AG04450 (cell line): ENCODE results near the gene CEP83. TPM values are rescaled to one million over a fixed set of nuclear protein-coding genes. Genes with fewer than 3 reads are reported as not detected.

ENCODE experiments used
- CTCF ChIA-PET: fragments of 300-600, 350-600 bp; formaldehyde crosslinking; extraction: SDS; loops from one replicate; lab custom pipeline; 2022; ENCODE audit warnings: antibody characterized with exemption, inconsistent platforms; lab: Charles Lee
- POLR2A ChIA-PET: fragments of 350-600 bp; formaldehyde crosslinking; extraction: SDS; loops from one replicate; lab custom pipeline; 2021; ENCODE audit warnings: antibody characterized with exemption, inconsistent platforms; lab: Yijun Ruan, JAX
- DNase-seq: peaks from one replicate; pipeline ENCODE4 v3.0.0-alpha.2; 2011; ENCODE audit warnings: low read depth, low spot score
- H3K27ac ChIP-seq: one replicate; pipeline ENCODE4 v1.5.1; 2012; ENCODE audit warnings: low read depth, low read length, control low read depth
- H3K27me3 ChIP-seq: one replicate; pipeline ENCODE4 v1.6.0; 2012; ENCODE audit warnings: low read length; ENCODE audit not compliant: control insufficient read depth, insufficient read depth
- H3K4me3 ChIP-seq: 2 replicates; pipeline ENCODE4 v1.5.1; 2011; ENCODE audit warnings: mild to moderate bottlenecking, low read depth, low read length, control low read depth
- H3K9me3 ChIP-seq: 2 replicates; pipeline ENCODE4 v1.5.1; 2012; ENCODE audit warnings: low read length; ENCODE audit not compliant: control insufficient read depth, insufficient read depth
- CTCF ChIP-seq: IDR thresholded peaks from 2 replicates; pipeline ENCODE4 v1.5.1; 2011; ENCODE audit warnings: low read depth, low read length, control low read depth, inconsistent platforms
- polyA plus RNA-seq: library from polyadenylated mRNA; depleted of rRNA; stranded (reverse); fragments of >200 nt; gene quantifications from 2 replicates; pipeline ENCODE4 v1.2.3, GENCODE V29; 2011

The CEP83 gene
- polyA plus RNA-seq, 1 experiment = 10.0 TPM

- no peaks in the 10 kb centered on the region for H3K27me3 ChIP-seq
- ChIA-PET POLR2A (no interaction called here), CTCF (no interaction called here)
- no peak overlapping the region for H3K4me3 ChIP-seq
- no peak for DNase-seq
- H3K27ac ChIP-seq = no peak overlapping the region
- no peaks in the 10 kb centered on the region for H3K9me3 ChIP-seq
- TF ChIP-seq CTCF = no peak
Observed at GRCh38 chr12:94287245-94287628, 172.4 kb downstream of the CEP83 start.

DNA sequence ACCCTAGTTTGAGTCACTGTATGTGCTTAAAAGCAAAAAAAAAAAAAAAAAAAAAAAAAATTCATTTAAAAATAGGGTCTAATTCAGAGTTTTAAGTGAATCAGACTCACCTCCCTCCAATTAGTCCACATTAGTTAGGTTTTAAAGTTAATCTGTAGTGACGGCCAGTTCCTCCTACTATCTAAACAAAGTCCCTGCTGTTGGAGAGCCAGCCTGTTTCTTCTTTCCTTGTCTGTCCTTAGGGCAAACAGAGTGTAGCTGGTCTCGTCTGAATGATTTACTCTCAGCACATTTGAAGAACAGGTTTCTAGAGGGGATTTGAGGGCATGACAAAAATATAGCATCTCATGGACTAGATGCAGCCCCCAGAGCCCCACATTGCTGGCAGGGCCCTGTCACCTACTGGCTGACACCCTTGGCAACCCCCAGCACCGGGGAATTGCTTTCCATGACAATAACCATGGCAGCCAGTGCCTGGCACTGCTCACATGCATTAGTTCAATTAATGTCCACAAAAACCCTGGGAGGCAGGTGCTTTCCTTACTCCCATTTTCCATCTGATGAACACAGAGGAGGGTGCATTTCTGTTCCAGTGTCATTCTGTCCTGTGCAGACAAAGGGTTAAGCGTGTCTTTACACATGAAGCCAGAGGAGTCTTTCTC, 173.0 kb downstream of the CEP83 start:
- H3K27ac ChIP-seq = no peak overlapping the region
- no peaks in the 10 kb centered on the region for H3K9me3 ChIP-seq
- ChIA-PET POLR2A (no interaction called here), CTCF (no interaction called here)
- no peaks in the 10 kb centered on the region for H3K27me3 ChIP-seq
- no peak for DNase-seq
- no peak overlapping the region for H3K4me3 ChIP-seq
- TF ChIP-seq CTCF = no peak

- POLR2A ChIA-PET = no interaction called here
- DNase-seq = no peak
- Histone ChIP-seq H3K9me3 (no peaks in the 10 kb centered on the region), H3K4me3 (no peak overlapping the region), H3K27ac (no peak overlapping the region), H3K27me3 (no peaks in the 10 kb centered on the region)
- CTCF ChIA-PET = no interaction called here
- TF ChIP-seq CTCF = no peak
Observed at GRCh38 chr12:94285943-94286582, 173.6 kb downstream of the CEP83 start.

DNA sequence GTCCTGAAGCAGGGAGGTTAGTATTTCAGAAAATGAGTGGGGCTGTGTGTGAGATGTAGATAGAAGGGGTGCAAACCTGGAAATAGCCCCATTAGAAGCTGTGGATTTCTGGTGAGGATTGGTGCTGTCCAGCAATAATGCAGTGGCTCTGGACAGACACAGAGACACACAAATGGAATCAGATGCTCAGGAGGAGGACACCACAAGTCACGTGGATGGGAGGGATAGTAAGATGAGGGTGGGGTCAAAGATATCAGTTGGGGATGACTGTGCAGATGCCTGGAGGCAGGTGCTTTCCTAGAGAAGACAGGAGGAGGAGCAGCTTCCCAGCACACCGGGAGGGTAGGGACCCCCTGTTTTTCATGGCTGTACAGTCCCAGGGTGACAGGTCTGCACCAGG, 174.8 kb downstream of the CEP83 start:
- H3K27me3 ChIP-seq = no peaks in the 10 kb centered on the region

More for the DNA sequence above, 174.8 kb downstream of the CEP83 start:
- POLR2A ChIA-PET = no interaction called here
- no peak overlapping the region for H3K4me3 ChIP-seq
- TF ChIP-seq CTCF = no peak
- DNase-seq = no peak
- H3K9me3 ChIP-seq = no peaks in the 10 kb centered on the region
- H3K27ac ChIP-seq = no peak overlapping the region
- CTCF ChIA-PET = interaction anchor here (0.6 kb wide), 1 partner anchor 46 kb away, joined by 3 read pairs; no protein-coding TSS in a partner anchor
